HEK293 (cell line): ENCODE measurements around the gene CCNYL1.

ENCODE experiments used
- CTCF ChIA-PET: fragments of 350-600 bp; formaldehyde crosslinking; extraction: SDS; loops from one replicate; lab custom pipeline; 2021; ENCODE audit warnings: antibody characterized with exemption; lab: Yijun Ruan, JAX
- POLR2A ChIA-PET: fragments of 300-600 bp; formaldehyde crosslinking; extraction: SDS; loops from one replicate; lab custom pipeline; 2020; ENCODE audit warnings: antibody characterized with exemption, inconsistent platforms; lab: Yijun Ruan, JAX
- H3K27ac ChIP-seq: fragments of 200-500 bp; sonication (Bioruptor generic); 2 replicates; pipeline ENCODE4 v1.5.1; 2014; ENCODE audit warnings: low read depth, low read length, control low read depth, inconsistent platforms; ENCODE audit errors: extremely low read depth
- H3K36me3 ChIP-seq, 2 experiments: fragments of 200-500 bp in 1 of 2; sonication (Bioruptor generic) in 1 of 2; 1 replicate in 1 of 2; 2 replicates in 1 of 2; pipeline ENCODE4 v1.5.1; 2014 to 2017; ENCODE audit warnings: inconsistent platforms in 2 of 2, low read length in 2 of 2; ENCODE audit not compliant: control insufficient read depth in 2 of 2, insufficient read depth in 1 of 2
- H3K4me1 ChIP-seq: fragments of 200-500 bp; sonication (Bioruptor generic); 2 replicates; pipeline ENCODE4 v1.5.1; 2014; ENCODE audit warnings: mild to moderate bottlenecking, low read length, inconsistent platforms; ENCODE audit not compliant: control insufficient read depth, insufficient read depth
- H3K4me3 ChIP-seq: 2 replicates; pipeline ENCODE4 v1.5.1; 2011; ENCODE audit warnings: low read depth, mild to moderate bottlenecking, control low read depth, low read length, moderate library complexity
- H3K9me3 ChIP-seq: fragments of 200-500 bp; sonication (Bioruptor generic); 2 replicates; pipeline ENCODE4 v1.5.1; 2014; ENCODE audit warnings: low read depth, low read length, inconsistent platforms; ENCODE audit not compliant: control insufficient read depth, insufficient read depth
- CTCF ChIP-seq: fragments of 450-650 bp; formaldehyde crosslinking; IDR thresholded peaks from 2 replicates; pipeline ENCODE4 v1.5.1; 2016; ENCODE audit warnings: missing biosample characterization, missing genetic modification characterization
- GLIS1 ChIP-seq: fragments of 450-650 bp; formaldehyde crosslinking; IDR thresholded peaks from 2 replicates; pipeline ENCODE4 v1.5.1; 2016; ENCODE audit warnings: missing biosample characterization, missing genetic modification characterization
- IKZF3 ChIP-seq: fragments of 450-650 bp; IDR thresholded peaks from 2 replicates; pipeline ENCODE4 v1.5.0; 2018; ENCODE audit warnings: missing biosample characterization, mild to moderate bottlenecking, missing genetic modification characterization, moderate library complexity
- KLF16 ChIP-seq: fragments of 450-650 bp; formaldehyde crosslinking; IDR thresholded peaks from 2 replicates; pipeline ENCODE4 v1.5.1; 2017; ENCODE audit warnings: missing biosample characterization, missing genetic modification characterization
- MZF1 ChIP-seq: fragments of 450-650 bp; formaldehyde crosslinking; IDR thresholded peaks from 2 replicates; pipeline ENCODE4 v1.5.1; 2017; ENCODE audit warnings: missing biosample characterization, missing genetic modification characterization, borderline replicate concordance
- PRDM1 ChIP-seq: fragments of 450-650 bp; formaldehyde crosslinking; IDR thresholded peaks from 2 replicates; pipeline ENCODE4; 2016; ENCODE audit warnings: missing biosample characterization, missing genetic modification characterization
- RBAK ChIP-seq: fragments of 450-650 bp; formaldehyde crosslinking; IDR thresholded peaks from 2 replicates; pipeline ENCODE4 v1.5.1; 2016; ENCODE audit warnings: missing biosample characterization, missing genetic modification characterization
- SCRT1 ChIP-seq: fragments of 450-650 bp; formaldehyde crosslinking; IDR thresholded peaks from 2 replicates; pipeline ENCODE4 v1.5.1; 2016; ENCODE audit warnings: missing biosample characterization, missing genetic modification characterization, borderline replicate concordance
- SCRT2 ChIP-seq: fragments of 450-650 bp; formaldehyde crosslinking; IDR thresholded peaks from 2 replicates; pipeline ENCODE4 v1.5.1; 2016; ENCODE audit warnings: missing biosample characterization, missing genetic modification characterization
- ZNF174 ChIP-seq: fragments of 450-650 bp; formaldehyde crosslinking; IDR thresholded peaks from 2 replicates; pipeline ENCODE4 v1.5.0; 2017; ENCODE audit warnings: missing biosample characterization, mild to moderate bottlenecking, missing genetic modification characterization
- ZNF335 ChIP-seq: fragments of 450-650 bp; formaldehyde crosslinking; conservative IDR thresholded peaks from 2 replicates; pipeline ENCODE4 v1.5.1; 2016; ENCODE audit warnings: missing biosample characterization, missing genetic modification characterization
- ZNF354C ChIP-seq: fragments of 450-650 bp; formaldehyde crosslinking; IDR thresholded peaks from 2 replicates; pipeline ENCODE4 v1.5.1; 2016; ENCODE audit warnings: missing biosample characterization, missing genetic modification characterization, low read depth, borderline replicate concordance
- ZNF394 ChIP-seq: fragments of 450-650 bp; formaldehyde crosslinking; IDR thresholded peaks from 2 replicates; pipeline ENCODE4 v1.5.1; 2016; ENCODE audit warnings: missing biosample characterization, missing genetic modification characterization, mild to moderate bottlenecking, moderate library complexity, borderline replicate concordance
- ZNF558 ChIP-seq: fragments of 450-650 bp; formaldehyde crosslinking; IDR thresholded peaks from 2 replicates; pipeline ENCODE4 v1.5.1; 2016; ENCODE audit warnings: missing biosample characterization, missing genetic modification characterization
- ZNF560 ChIP-seq: fragments of 450-650 bp; formaldehyde crosslinking; IDR thresholded peaks from 2 replicates; pipeline ENCODE4 v1.5.1; 2017; ENCODE audit warnings: missing biosample characterization, missing genetic modification characterization, borderline replicate concordance
- ZNF610 ChIP-seq: fragments of 450-650 bp; formaldehyde crosslinking; IDR thresholded peaks from 2 replicates; pipeline ENCODE4 v1.5.1; 2016; ENCODE audit warnings: missing biosample characterization, missing genetic modification characterization, borderline replicate concordance
- ZNF626 ChIP-seq: fragments of 450-650 bp; sonication (Bioruptor Pico); formaldehyde crosslinking; IDR thresholded peaks from 2 replicates; pipeline ENCODE4 v1.5.1; 2018; ENCODE audit warnings: missing biosample characterization, missing genetic modification characterization, inconsistent platforms
- ZNF654 ChIP-seq: fragments of 450-650 bp; formaldehyde crosslinking; IDR thresholded peaks from 2 replicates; pipeline ENCODE4 v1.5.1; 2016; ENCODE audit warnings: low read depth, missing biosample characterization, missing genetic modification characterization
- ZNF660 ChIP-seq: fragments of 450-650 bp; IDR thresholded peaks from 2 replicates; pipeline ENCODE4 v1.5.1; 2018; ENCODE audit warnings: missing biosample characterization, mild to moderate bottlenecking, missing genetic modification characterization
- ZNF76 ChIP-seq: fragments of 450-650 bp; formaldehyde crosslinking; IDR thresholded peaks from 2 replicates; pipeline ENCODE4; 2016; ENCODE audit warnings: low read depth, missing biosample characterization, missing genetic modification characterization, borderline replicate concordance

CCNYL1 gene

DNA sequence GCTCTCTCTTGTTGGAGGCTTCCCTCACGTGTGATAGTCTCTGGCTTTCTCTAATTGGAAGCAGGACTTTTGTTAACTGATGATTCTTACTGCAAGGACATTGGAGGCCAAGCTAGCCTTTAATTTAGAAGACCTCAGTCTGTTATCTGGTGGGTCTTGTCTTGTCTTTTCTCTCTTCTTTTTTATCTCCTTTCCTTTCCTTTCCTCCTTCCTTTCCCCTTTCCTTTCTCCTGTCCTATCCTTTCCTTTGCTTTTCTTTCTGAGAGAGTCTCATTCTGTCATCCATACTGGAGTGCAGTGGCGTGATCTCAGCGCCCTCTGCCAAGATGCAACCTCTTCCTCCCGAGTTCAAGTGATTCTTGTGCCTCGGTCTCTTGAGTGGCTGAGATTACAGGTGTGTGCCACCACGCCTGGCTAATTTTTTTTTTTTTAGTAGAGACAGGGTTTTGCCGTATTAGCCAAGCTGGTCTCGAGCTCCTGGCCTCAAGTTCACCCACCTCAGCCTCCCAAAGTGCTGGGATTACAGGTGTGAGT is 18.1 kb downstream of the CCNYL1 start:
- Histone ChIP-seq H3K4me3 (no peak overlapping the region), H3K9me3 (no peaks in the 10 kb centered on the region), H3K4me1 (peaks cover 12% of the 10 kb centered on the region), H3K36me3 (peaks cover 0 to 19% of the 10 kb centered on the region in 2 experiments; a peak in 2 of 3 replicates), H3K27ac (no peak overlapping the region)
- ChIA-PET POLR2A (no interaction called here), CTCF (no interaction called here)
- TF ChIP-seq ZNF660 (no peak), PRDM1 (tag by site-specific recombination) (peak; percentile 96)

GRCh38 chr2:207731138-207731537 is 19.7 kb downstream of the CCNYL1 start:
- no peak overlapping the region for H3K4me3 ChIP-seq
- peaks cover 4% of the 10 kb centered on the region for H3K4me1 ChIP-seq
- POLR2A ChIA-PET, result interaction anchor here (1.2 kb wide), 1 partner anchor 20 kb away, joined by 3 read pairs; the partner anchor contains the start of gene CCNYL1
- H3K36me3 ChIP-seq, result peaks cover 0 to 27% of the 10 kb centered on the region in 2 experiments; a peak in 2 of 3 replicates
- H3K27ac ChIP-seq, result no peak overlapping the region
- H3K9me3 ChIP-seq, result no peaks in the 10 kb centered on the region
- peak; percentile 33; the same call in 1 of the 2 replicates for TF ChIP-seq SCRT2 (tag by site-specific recombination)
- TF ChIP-seq ZNF394 (tag by site-specific recombination), result no peak
- peak; percentile 12; the same call in 1 of the 2 replicates for TF ChIP-seq SCRT1
- CTCF ChIA-PET, result no interaction called here

DNA sequence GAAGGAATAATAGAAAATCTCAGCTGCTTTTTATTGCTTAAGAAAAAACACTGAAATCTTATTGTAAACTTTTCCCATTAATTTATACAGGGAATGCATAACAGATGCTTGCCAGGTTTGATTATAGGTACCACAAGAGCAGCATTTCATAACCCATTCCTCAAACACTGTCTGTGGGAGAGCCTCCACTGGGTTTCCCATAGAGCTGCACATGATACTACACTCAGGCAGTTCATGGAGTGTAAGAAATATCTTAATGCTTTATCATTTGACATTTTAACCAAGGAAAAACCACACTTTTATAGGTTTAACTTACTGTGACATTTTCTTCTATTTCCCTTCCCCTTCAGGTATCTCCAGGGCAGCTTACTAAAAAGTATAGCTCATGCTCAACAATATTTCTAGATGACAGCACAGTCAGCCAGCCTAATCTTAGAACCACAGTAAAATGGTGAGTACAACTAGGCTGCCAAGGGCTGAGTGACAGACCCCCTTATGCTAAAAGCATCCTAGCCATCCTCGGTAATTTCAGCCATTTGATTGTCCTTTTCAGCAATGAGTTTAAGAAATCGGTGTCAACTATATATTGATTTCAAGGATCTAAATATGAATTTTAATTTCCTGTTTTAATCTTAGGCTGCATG is 22.3 kb downstream of the CCNYL1 start:
- no peak overlapping the region for H3K4me3 ChIP-seq
- H3K27ac ChIP-seq, result no peak overlapping the region
- TF ChIP-seq ZNF174 (tag by site-specific recombination) (no peak), GLIS1 (no peak), ZNF76 (tag by site-specific recombination) (no peak), KLF16 (tag by site-specific recombination) (no peak), ZNF335 (no peak), ZNF610 (tag by site-specific recombination) (no peak), RBAK (tag by site-specific recombination) (no peak), ZNF560 (tag by site-specific recombination) (no peak), ZNF626 (tag by site-specific recombination) (no peak), MZF1 (no peak)
- H3K4me1 ChIP-seq, result no peaks in the 10 kb centered on the region
- H3K36me3 ChIP-seq, result peaks cover 0 to 28% of the 10 kb centered on the region in 2 experiments
- H3K9me3 ChIP-seq, result no peaks in the 10 kb centered on the region
- ChIA-PET CTCF (interaction anchor here (0.5 to 2.9 kb wide), 12 partner anchors 8 to 349 kb away, joined by 3 to 13 read pairs (median 4); partner anchors contain the start of gene METTL21A), POLR2A (interaction anchor here (1.2 to 1.8 kb wide), 2 partner anchors 14 to 22 kb away, joined by 3 to 6 read pairs; partner anchors contain the start of gene CCNYL1)

- Histone ChIP-seq H3K27ac (no peak overlapping the region), H3K36me3 (peaks cover 0 to 28% of the 10 kb centered on the region in 2 experiments), H3K4me1 (no peaks in the 10 kb centered on the region), H3K4me3 (no peak overlapping the region), H3K9me3 (no peaks in the 10 kb centered on the region)
- ChIA-PET POLR2A (interaction anchor here (1.2 to 1.8 kb wide), 2 partner anchors 14 to 22 kb away, joined by 3 to 6 read pairs; partner anchors contain the start of gene CCNYL1), CTCF (interaction anchor here (0.5 to 2.9 kb wide), 14 partner anchors 8 to 349 kb away, joined by 3 to 13 read pairs (median 3); partner anchors contain the start of gene METTL21A)
- TF ChIP-seq ZNF654 (tag by site-specific recombination) (peak; percentile 60), IKZF3 (no peak), ZNF558 (tag by site-specific recombination) (no peak), CTCF (peak; percentile 72), ZNF354C (tag by site-specific recombination) (no peak)
Observed at GRCh38 chr2:207734264-207734635, 22.8 kb downstream of the CCNYL1 start.
